DMS 273 (cell line): ENCODE results near the gene C1RL.

Experiments
- DNase-seq: peaks from one replicate; lab custom pipeline; 2025; ENCODE audit not compliant: unreplicated experiment; lab: John Stamatoyannopoulos, UW

C1RL gene

GRCh38 chr12:7093486-7093885, 15.5 kb downstream of the C1RL start:
- DNase-seq: no peak

GRCh38 chr12:7092986-7093460, 16.0 kb downstream of the C1RL start:
- DNase-seq: no peak

GRCh38 chr12:7092229-7092985, 16.6 kb downstream of the C1RL start, which contains the start of gene C1R:
Gene C1R (minus strand): TSS chr12:7092445. CDS start chr12:7092388, 57 bp downstream.
- DNase-seq: peak; percentile 60

GRCh38 chr12:7091660-7092228, 17.3 kb downstream of the C1RL start:
- DNase-seq: no peak

GRCh38 chr12:7091171-7091570, 17.8 kb downstream of the C1RL start:
- no peak for DNase-seq

GRCh38 chr12:7090222-7090998, 18.6 kb downstream of the C1RL start:
- no peak for DNase-seq

GRCh38 chr12:7089196-7089871, 19.7 kb downstream of the C1RL start:
- DNase-seq: no peak

- DNase-seq: no peak
Measured at GRCh38 chr12:7083125-7083524, 25.9 kb downstream of the C1RL start.

- DNase-seq: no peak
Measured at GRCh38 chr12:7081037-7081436, 28.0 kb downstream of the C1RL start.

- no peak for DNase-seq
Measured at GRCh38 chr12:7079826-7080125, 29.2 kb downstream of the C1RL start.

GRCh38 chr12:7078163-7078562, 30.9 kb downstream of the C1RL start:
- DNase-seq: no peak

GRCh38 chr12:7076493-7076892, 32.5 kb downstream of the C1RL start:
- DNase-seq: no peak

GRCh38 chr12:7075939-7076338, 33.1 kb downstream of the C1RL start:
- no peak for DNase-seq

- no peak for DNase-seq
Measured at GRCh38 chr12:7075518-7075917, 33.5 kb downstream of the C1RL start.

- no peak for DNase-seq
Measured at GRCh38 chr12:7073946-7074345, 35.1 kb downstream of the C1RL start.

GRCh38 chr12:7072554-7072953, 36.5 kb downstream of the C1RL start:
- no peak for DNase-seq

- DNase-seq: no peak
Measured at GRCh38 chr12:7072035-7072434, 37.0 kb downstream of the C1RL start.

GRCh38 chr12:7069386-7069785, 39.6 kb downstream of the C1RL start:
- no peak for DNase-seq

- no peak for DNase-seq
Measured at GRCh38 chr12:7068994-7069346, 40.0 kb downstream of the C1RL start.

- no peak for DNase-seq
Measured at GRCh38 chr12:7068240-7068993, 40.6 kb downstream of the C1RL start.

- DNase-seq: no peak
Measured at GRCh38 chr12:7067096-7067495, 41.9 kb downstream of the C1RL start.
